GM21576 (cell line): ENCODE measurements around the gene EGLN1.

Source experiments
- ATAC-seq: cut with Tn5 transposase; IDR thresholded peaks from one replicate; pipeline ENCODE4 v1.9.1; 2021; ENCODE audit warnings: mild to moderate bottlenecking, moderate library complexity; ENCODE audit not compliant: unreplicated experiment

The EGLN1 gene

GRCh38 chr1:231397886-231398671, 24.0 kb downstream of the EGLN1 start:
- ATAC-seq: no peak

GRCh38 chr1:231396643-231397042, 25.4 kb downstream of the EGLN1 start:
- ATAC-seq: no peak

GRCh38 chr1:231395998-231396390, 26.1 kb downstream of the EGLN1 start:
- no peak for ATAC-seq

- ATAC-seq: no peak
Observed at GRCh38 chr1:231395076-231395997, 26.8 kb downstream of the EGLN1 start.

- ATAC-seq: no peak
Observed at GRCh38 chr1:231393668-231394067, 28.4 kb downstream of the EGLN1 start.

- no peak for ATAC-seq
Observed at GRCh38 chr1:231392389-231393131, 29.5 kb downstream of the EGLN1 start.

- ATAC-seq: no peak
Observed at GRCh38 chr1:231390071-231390470, 32.0 kb downstream of the EGLN1 start.

- ATAC-seq: no peak
Observed at GRCh38 chr1:231387770-231388669, 34.1 kb downstream of the EGLN1 start.

- no peak for ATAC-seq
Observed at GRCh38 chr1:231386466-231386865, 35.6 kb downstream of the EGLN1 start.

- no peak for ATAC-seq
Observed at GRCh38 chr1:231385416-231385748, 36.7 kb downstream of the EGLN1 start.

GRCh38 chr1:231384696-231385415, 37.2 kb downstream of the EGLN1 start:
- no peak for ATAC-seq

GRCh38 chr1:231383159-231383860, 38.8 kb downstream of the EGLN1 start:
- no peak for ATAC-seq

GRCh38 chr1:231382426-231382825, 39.7 kb downstream of the EGLN1 start:
- no peak for ATAC-seq

- no peak for ATAC-seq
Observed at GRCh38 chr1:231381729-231382128, 40.4 kb downstream of the EGLN1 start.

GRCh38 chr1:231376875-231377549, 45.1 kb downstream of the EGLN1 start:
- no peak for ATAC-seq

- ATAC-seq: no peak
Observed at GRCh38 chr1:231376101-231376500, 46.0 kb downstream of the EGLN1 start.

- ATAC-seq: no peak
Observed at GRCh38 chr1:231374394-231374793, 47.7 kb downstream of the EGLN1 start.

- no peak for ATAC-seq
Observed at GRCh38 chr1:231372501-231372900, 49.6 kb downstream of the EGLN1 start.

GRCh38 chr1:231369282-231369681, 52.8 kb downstream of the EGLN1 start:
- no peak for ATAC-seq
